GM20000 (cell line): Measurements from ENCODE around the gene RPS6KA2.

Experiments used
- DNase-seq: peaks from one replicate; pipeline ENCODE4 v3.0.0; 2012; ENCODE audit warnings: low spot score
- TF ChIP-seq, protein P1 (sequence below): IDR thresholded peaks from 2 replicates; pipeline ENCODE4 v1.5.1; 2012; ENCODE audit warnings: mild to moderate bottlenecking, control low read depth; ENCODE audit errors: extremely low read depth, missing control alignments

The RPS6KA2 gene

DNA sequence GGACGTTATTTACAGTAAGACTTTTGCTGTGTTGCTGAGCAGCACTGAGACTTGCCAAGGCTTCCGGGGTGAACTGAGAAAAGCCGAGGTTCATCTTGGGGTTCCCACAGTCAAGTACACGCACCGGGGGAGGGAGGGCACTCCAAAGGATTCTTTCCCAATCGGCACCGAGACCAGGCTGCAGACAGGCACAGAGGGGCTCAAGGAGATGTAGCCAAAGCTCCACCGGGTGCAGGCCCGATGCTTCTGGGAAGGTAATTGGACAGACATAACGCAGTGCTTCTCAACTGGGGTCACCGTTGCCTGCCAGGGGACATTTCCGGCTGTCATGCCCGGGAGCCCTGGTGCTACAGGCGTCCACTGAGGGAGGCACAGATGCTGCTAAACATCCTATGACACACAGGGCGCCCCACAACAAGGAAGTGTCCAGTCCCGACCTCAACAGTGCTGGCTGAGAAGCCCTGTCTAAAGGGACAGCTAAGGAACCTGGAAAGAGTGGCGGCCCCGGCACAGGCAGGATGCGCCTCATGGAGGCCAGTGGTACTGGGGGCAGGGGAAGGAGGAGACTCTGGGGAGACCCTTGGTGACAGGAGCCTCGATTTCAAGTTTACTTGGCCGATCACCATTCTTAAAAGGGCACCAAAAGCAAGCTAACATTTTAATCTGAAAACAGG, 133.5 kb downstream of the RPS6KA2 start:
- no peak for DNase-seq
- TF ChIP-seq, protein P1, sequence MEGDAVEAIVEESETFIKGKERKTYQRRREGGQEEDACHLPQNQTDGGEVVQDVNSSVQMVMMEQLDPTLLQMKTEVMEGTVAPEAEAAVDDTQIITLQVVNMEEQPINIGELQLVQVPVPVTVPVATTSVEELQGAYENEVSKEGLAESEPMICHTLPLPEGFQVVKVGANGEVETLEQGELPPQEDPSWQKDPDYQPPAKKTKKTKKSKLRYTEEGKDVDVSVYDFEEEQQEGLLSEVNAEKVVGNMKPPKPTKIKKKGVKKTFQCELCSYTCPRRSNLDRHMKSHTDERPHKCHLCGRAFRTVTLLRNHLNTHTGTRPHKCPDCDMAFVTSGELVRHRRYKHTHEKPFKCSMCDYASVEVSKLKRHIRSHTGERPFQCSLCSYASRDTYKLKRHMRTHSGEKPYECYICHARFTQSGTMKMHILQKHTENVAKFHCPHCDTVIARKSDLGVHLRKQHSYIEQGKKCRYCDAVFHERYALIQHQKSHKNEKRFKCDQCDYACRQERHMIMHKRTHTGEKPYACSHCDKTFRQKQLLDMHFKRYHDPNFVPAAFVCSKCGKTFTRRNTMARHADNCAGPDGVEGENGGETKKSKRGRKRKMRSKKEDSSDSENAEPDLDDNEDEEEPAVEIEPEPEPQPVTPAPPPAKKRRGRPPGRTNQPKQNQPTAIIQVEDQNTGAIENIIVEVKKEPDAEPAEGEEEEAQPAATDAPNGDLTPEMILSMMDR = no peak

DNA sequence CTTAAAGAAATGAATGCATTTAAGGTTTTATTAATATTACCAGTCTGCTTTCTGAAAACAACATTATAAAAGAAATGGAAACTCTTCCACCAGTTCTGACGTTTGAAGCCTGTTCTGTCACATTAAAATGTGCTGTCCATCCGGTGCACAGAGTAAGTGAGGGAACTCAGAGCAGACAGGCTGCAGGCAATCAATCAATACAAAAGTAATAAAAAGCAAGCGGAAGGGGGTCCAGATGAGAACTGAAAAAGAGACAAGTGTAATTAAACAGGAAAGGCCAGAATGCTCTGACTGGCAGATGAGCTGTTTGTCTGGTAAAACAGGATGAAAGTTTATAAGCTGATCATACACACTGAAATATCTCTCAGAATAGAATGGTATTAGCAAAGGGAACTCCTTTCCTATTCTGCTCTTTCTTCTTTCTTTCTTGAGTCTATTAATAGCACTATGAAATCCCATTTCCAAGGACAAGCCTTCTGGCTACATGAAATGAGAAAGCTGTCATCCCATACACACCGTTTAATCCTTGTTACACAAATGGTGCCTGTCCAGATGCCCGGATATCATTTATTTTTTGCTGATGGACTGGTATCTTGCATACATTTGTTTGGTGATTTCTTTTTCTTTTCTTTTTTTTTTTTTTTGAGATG, 134.8 kb downstream of the RPS6KA2 start:
- TF ChIP-seq, protein P1 = no peak
- no peak for DNase-seq

DNA sequence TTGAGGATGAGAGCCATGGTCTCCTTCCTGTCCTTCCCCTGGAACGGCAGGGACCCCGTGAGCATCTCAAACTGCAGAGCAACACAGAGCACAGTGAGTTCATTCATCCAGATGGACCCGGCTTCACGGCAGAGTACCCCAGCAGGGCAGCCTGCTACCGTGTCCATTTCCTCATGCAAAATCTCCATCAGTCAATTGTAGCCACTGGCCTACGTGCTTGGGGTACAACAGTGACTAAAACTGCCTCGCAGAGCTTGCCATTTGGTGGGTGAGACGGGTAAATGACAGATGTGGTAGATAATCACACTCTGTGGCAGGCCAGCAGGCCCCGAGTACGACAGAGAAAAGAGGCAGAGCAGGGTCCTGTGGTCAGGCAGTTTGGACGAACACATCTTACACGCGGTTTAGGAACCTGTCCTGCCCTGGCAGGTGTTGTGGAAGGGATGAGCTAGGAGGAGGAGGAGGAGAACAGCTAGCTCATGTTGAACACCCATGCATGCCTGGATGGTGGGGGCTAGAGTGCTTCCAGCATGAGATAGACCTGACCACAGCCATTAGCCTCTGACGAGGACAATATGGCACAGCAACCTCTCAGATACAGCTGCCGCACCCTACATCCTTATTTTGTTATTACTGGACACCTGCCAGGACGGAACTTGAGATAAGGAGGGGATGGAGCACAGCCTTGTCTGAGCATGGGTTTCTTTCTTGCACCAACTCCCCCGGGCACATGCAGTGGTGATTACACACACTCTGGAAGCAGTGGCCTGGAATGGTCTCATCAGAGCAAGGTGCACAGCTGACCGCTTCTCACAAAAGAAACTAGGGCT, 136.2 kb downstream of the RPS6KA2 start:
- no peak for DNase-seq
- TF ChIP-seq, protein P1 = no peak

DNA sequence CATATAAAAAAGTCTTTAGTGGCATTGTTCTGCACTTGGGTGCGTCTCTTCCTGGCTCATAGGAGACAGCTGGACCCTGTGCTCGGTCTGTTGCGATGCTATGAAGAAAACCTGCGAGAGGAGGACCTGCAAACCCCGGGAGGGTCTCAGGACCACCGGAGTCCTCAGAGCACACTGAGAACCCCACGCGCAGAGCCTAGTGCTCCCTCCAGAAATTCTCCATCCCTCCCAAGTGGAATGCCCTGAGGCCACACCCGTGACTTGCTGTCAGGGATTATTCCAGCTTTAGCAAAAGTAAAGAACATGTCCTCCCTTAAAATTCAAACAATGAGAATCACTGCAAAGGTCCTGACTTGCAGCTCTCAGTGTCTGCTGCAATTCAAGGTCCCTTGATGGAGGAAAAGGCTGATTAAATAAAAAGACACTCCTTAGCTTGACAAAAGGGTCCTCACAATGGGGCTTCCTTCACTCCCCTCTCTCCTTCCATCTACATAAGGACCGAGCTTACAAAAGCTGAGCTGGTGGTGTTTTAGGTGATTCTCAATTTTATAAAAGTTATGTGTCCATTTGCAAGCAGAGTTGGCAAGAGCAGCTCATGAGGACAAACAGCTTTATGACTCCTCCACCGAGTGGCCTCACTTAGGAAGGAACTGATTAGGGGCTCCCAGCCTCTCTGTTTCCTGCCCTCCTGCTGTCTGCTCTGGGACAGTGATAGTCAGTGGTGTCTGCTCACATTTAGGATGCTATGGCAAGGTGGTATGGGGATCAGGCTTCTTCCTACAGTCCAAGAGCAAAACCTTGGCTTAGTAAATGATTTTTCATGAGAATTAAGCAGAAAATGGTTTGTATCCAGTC, 137.5 kb downstream of the RPS6KA2 start:
- TF ChIP-seq, protein P1 = no peak
- no peak for DNase-seq

DNA sequence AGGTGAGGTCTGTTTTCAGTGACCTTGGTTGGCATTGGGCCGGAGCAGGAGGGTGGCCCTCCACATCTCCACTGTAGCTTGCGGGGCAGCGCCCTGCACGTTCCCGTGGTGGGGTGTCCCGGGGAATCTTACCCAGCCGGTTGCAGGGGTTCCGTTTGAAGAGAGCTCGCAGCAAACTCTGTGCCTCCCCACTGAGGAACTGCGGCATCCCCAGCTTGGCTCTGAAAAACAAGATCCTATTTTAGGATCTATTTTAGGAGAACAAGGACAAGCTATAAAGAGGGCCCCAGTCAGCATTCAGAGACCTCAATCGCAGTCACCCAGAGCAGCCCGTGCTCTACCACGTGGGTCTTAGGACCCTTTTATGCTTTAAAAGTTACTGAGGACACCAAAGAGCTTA, 138.3 kb downstream of the RPS6KA2 start:
- TF ChIP-seq, protein P1 = no peak

DNA sequence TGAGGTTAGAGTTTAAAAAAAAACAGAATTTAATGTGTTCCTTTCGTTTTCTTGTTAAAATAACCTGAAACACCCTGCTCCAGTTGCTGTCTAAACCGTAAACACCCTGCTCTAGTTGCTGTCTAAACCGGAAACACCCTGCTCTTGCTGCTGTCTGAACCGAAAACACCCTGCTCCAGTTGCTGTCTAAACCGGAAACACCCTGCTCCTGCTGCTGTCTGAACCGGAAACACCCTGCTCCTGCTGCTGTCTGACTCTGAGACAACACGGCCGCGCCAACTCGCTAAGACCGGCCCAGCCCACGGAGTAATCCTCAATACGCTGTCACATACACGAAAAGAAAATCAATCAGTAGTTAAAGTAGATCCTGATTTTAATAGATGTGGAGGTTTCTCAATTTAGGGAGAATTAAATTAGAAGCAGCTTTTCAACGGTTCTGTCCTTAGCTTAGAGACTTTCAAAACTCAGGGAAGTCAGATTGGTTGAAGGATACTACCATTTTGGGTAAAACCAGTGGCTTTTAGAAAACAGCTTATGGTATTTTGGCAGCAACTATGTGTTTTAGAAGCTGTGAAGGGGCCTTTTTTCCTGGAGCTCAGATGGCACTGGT, 138.9 kb downstream of the RPS6KA2 start:
- TF ChIP-seq, protein P1 = no peak
- peak; percentile 79 for DNase-seq

More for the DNA sequence above, 138.3 kb downstream of the RPS6KA2 start:
- no peak for DNase-seq
